Rectal smooth muscle tissue (tissue), 1 donor: Measurements from ENCODE around the gene DNAJB6.

Source experiments
- H3K27ac ChIP-seq: one replicate; pipeline ENCODE4 v1.7.0; 2013; ENCODE audit warnings: low read depth, low read length, inconsistent platforms
- H3K27me3 ChIP-seq: one replicate; pipeline ENCODE4 v1.7.0; 2013; ENCODE audit warnings: low read length; ENCODE audit not compliant: control insufficient read depth, insufficient read depth
- H3K36me3 ChIP-seq: one replicate; pipeline ENCODE4 v1.7.0; 2013; ENCODE audit warnings: low read length; ENCODE audit not compliant: control insufficient read depth, insufficient read depth
- H3K4me1 ChIP-seq: one replicate; pipeline ENCODE4 v1.7.0; 2013; ENCODE audit warnings: low read length; ENCODE audit not compliant: control insufficient read depth, insufficient read depth
- H3K4me3 ChIP-seq: one replicate; pipeline ENCODE4 v1.7.0; 2013; ENCODE audit warnings: low read length
- H3K9ac ChIP-seq: one replicate; pipeline ENCODE4 v1.7.0; 2013; ENCODE audit warnings: low read length

Gene DNAJB6

DNA sequence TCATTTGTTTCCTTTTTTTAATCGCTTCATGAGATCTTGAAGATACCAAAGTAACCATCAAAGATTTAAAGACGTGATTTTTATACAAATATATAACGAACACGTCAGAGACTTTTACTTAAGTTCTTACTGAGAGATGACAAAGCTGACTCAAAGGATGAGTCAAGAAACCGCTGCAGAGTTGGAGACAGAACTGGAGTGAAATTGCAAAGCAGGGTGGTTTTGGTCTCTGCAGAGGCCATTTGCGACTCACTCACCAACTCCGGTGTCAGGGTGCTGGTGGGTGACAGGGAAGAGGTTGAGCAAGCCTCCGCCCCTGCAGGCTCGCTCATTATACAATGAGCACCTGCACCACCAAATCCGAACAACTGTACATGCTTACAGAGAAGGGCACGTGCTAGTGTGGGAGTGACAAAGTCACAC lies 75.2 kb downstream of the DNAJB6 start:
- Histone ChIP-seq H3K27me3 (no peaks in the 10 kb centered on the region), H3K36me3 (peaks cover 19% of the 10 kb centered on the region), H3K9ac (no peak overlapping the region), H3K4me3 (no peak overlapping the region), H3K4me1 (no peaks in the 10 kb centered on the region), H3K27ac (no peak overlapping the region)

DNA sequence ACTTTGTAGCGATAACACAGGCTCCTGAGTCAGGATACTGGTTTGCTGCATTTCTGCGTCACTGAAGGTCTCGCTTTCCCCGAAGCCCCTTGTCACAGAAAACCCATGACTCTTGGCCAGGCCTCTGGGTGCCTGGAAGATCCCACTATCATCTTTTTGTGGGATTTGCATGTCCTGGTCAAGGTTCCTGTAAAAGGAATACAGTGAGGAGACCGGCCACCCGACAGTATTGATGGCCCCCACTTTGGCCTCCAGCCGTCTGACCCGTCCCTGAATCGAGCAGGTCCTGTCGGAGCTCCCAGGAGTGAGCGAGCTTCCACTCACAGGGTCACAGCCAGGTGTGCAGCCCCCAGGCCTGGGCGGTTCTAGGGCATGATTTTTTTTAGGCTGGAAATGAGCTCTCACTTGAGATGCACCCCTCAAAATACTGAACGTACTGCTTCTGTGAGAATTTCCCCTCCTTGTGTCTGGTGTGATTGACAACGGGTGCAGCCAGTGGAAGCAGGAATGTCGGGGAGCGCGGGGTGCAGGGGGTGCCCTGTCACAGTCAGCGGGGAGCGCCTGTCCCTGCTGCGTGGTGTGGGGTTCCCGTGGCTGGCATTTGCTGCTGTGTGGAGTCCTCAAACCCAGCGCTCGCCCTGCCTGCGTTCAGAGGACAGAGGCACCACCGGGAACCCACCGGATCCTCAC lies 75.8 kb downstream of the DNAJB6 start:
- Histone ChIP-seq H3K4me1 (no peaks in the 10 kb centered on the region), H3K36me3 (peaks cover 16% of the 10 kb centered on the region), H3K27me3 (no peaks in the 10 kb centered on the region), H3K4me3 (no peak overlapping the region), H3K9ac (no peak overlapping the region), H3K27ac (no peak overlapping the region)

DNA sequence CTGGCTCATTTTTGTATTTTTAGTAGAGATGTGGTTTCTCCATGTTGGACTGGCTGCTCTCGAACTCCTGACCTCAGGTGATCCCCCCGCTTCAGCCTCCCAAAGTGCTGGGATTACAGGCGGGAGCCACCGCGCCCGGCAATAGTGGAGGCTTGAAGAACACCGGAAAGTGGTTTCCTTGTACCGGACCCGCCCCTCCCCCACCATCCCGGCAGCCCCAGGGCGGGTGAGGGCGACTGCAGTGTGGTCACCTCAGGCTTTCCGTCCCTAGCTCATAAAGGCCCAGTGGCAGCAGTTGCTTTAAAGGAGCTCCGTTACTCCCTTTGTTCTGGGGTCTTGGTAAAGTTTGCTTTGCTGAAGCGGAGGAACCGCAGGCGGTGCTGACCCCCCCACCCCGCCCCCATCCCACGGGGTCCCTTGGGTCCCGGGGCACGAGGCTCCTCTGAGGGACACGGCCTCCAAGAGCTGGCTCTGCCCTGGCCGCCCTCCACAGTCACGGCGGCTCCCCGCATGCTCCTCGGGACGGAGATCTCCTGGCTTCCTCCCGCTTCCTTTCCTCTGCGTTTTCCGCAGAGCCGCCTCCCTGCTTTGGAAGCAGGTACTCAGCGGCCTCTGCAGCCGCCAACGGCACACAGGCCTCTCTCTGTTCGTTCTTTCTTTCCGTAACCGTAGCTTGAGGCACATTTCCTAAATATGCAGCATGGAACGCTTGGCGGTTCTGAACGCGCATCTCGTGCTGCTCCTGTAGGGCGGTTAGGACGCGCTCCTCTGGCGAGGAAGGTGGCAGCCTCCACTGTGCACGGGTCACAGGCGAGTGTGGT lies 77.3 kb downstream of the DNAJB6 start:
- H3K36me3 ChIP-seq, result peaks cover 16% of the 10 kb centered on the region
- no peaks in the 10 kb centered on the region for H3K27me3 ChIP-seq
- H3K9ac ChIP-seq, result no peak overlapping the region
- no peaks in the 10 kb centered on the region for H3K4me1 ChIP-seq
- H3K4me3 ChIP-seq, result no peak overlapping the region
- no peak overlapping the region for H3K27ac ChIP-seq

DNA sequence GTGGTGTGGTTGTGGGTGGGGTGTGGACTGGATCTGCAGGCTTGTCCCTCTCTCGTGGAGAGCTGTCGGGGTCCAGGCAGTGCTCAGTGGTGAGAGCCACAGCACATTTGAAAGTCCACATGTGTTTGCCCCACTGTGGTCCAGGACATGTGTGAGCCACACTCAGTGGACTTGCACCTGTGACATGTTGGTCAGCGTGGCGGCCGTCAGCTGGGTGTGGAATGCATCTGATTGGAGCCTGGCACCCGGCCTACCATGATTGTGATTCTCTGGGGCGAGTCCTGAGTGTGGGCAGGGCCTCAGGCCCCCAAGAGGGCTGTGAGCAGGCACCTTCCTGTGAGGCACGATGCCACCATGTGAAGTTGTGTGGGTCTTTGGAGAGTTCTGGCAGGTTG lies 77.9 kb downstream of the DNAJB6 start:
- Histone ChIP-seq H3K4me1 (no peaks in the 10 kb centered on the region), H3K27ac (no peak overlapping the region), H3K36me3 (peaks cover 16% of the 10 kb centered on the region), H3K9ac (no peak overlapping the region), H3K4me3 (no peak overlapping the region), H3K27me3 (no peaks in the 10 kb centered on the region)

DNA sequence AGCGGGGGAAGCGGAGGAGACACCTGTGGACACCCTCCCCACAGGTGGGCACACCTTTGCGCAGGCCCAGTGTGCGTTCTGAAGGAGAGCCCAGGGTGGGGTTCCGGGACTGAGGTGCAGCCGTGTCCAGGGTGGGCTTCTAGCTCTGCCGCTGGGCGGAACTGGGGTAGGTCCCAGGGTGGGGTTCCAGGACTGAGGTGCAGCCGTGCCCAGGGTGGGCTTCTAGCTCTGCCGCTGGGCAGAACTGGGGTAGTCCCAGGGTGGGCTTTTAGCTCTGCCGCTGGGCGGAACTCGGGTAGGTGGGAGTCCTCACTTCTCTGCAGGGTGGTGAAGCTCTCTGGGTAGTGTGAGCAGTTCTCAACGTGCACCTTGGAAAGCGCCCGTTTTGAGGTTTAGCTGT lies 78.7 kb downstream of the DNAJB6 start:
- no peaks in the 10 kb centered on the region for H3K27me3 ChIP-seq
- peaks cover 13% of the 10 kb centered on the region for H3K36me3 ChIP-seq
- H3K4me3 ChIP-seq, result no peak overlapping the region

DNA sequence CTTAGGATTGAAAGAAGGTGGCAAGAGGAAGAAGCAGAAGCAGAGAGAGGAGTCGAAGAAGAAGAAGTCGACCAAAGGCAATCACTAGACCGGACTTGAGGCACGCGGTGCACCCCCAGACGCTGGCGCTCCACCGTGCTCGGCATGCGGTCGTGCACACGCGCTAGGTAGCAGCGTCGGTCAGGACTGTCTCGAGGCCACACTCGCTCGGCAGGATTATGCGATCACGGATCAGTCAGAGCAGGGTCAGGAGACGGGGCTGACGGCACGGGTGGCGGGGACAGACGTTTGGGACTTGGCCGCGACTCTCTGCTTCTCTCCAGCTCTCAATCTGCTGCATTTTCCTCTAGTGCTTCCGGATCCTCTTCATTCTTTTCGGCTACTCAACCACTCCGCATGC lies 79.2 kb downstream of the DNAJB6 start:
- Histone ChIP-seq H3K4me3 (no peak overlapping the region), H3K36me3 (peaks cover 13% of the 10 kb centered on the region), H3K27me3 (no peaks in the 10 kb centered on the region), H3K9ac (no peak overlapping the region), H3K4me1 (no peaks in the 10 kb centered on the region), H3K27ac (no peak overlapping the region)

More for the DNA sequence above, 78.7 kb downstream of the DNAJB6 start:
- Histone ChIP-seq H3K27ac (no peak overlapping the region), H3K9ac (no peak overlapping the region), H3K4me1 (no peaks in the 10 kb centered on the region)

DNA sequence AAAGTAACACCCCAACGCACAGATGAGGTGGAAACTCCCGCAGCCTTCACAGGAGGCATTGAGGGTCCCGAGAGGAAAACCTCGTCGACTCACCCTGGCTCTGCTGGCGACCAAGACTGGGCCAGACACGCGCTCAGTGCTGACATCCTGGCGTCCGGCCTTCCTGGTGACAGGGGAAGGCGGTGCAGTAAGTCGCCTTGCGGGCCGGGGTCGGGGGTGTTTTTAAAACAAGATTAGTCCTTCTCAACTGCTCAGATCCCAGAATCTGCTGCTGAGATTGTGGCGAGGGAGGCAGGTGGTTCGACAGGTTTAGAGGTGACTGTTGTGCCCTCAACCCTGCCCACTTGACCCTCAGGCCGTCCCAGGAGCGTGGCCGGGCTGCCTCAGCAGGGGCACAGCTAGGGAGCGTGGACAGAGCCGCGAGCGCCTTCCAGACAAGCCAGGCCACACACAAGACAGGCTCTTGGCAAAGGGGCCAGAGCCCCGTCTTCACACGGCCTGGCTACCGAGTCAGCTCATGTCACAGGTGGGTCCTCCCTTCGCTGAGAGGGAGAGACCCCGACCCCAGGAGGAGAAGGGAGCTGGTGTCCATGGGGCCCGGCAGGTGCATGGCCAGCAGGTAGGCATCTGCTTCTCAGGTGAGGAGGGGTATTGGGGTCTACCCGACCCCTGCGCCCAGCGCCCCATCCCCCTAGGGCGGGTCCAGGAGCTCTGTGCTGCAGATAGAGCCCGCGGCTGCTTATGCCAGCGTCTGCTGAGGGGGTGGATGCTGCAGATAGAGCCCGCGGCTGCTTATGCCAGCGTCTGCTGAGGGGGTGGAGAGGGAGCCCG lies 81.6 kb downstream of the DNAJB6 start:
- H3K4me3 ChIP-seq, result no peak overlapping the region
- no peak overlapping the region for H3K9ac ChIP-seq
- no peak overlapping the region for H3K27ac ChIP-seq
- H3K27me3 ChIP-seq, result no peaks in the 10 kb centered on the region
- no peaks in the 10 kb centered on the region for H3K4me1 ChIP-seq
- peaks cover 13% of the 10 kb centered on the region for H3K36me3 ChIP-seq

DNA sequence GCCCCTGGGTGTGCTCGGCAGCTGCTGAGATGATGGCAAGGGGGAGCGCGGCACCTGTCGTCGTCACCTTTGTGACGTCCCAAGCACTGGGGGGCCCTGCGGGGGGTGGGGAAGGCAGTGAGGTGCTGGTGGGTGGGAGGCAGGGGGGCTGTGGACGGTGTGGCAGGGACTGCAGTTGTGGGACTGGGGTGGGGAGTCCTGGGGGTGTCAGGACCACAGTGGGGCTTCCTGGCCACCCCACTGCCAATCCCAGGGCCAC lies 82.2 kb downstream of the DNAJB6 start:
- H3K27me3 ChIP-seq, result no peaks in the 10 kb centered on the region
- H3K36me3 ChIP-seq, result peaks cover 13% of the 10 kb centered on the region
- no peak overlapping the region for H3K4me3 ChIP-seq
- no peaks in the 10 kb centered on the region for H3K4me1 ChIP-seq
- H3K27ac ChIP-seq, result no peak overlapping the region
- H3K9ac ChIP-seq, result no peak overlapping the region

DNA sequence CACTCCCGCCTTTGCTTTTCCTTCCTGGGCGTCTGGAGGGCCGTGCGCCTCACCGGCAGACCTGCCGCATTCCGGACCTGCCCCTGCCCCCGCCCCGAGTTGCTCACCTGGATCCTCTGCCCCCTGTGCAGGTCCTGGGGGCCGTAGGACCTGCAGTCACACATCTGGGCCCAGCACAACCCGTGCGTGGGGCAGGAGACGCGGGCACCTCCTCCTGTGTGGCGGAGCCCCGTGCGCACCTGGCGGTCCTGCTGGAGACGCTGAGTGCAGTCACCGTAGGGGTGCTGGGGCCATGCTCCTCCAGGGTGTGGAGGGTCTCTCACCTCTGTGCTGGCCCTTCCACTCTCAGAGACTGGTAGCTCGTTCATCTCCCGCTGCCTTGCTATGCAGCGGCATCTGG lies 85.5 kb downstream of the DNAJB6 start:
- H3K27ac ChIP-seq, result no peak overlapping the region
- no peaks in the 10 kb centered on the region for H3K27me3 ChIP-seq
- no peaks in the 10 kb centered on the region for H3K4me1 ChIP-seq
- H3K4me3 ChIP-seq, result no peak overlapping the region
- H3K9ac ChIP-seq, result no peak overlapping the region
- H3K36me3 ChIP-seq, result no peaks in the 10 kb centered on the region

DNA sequence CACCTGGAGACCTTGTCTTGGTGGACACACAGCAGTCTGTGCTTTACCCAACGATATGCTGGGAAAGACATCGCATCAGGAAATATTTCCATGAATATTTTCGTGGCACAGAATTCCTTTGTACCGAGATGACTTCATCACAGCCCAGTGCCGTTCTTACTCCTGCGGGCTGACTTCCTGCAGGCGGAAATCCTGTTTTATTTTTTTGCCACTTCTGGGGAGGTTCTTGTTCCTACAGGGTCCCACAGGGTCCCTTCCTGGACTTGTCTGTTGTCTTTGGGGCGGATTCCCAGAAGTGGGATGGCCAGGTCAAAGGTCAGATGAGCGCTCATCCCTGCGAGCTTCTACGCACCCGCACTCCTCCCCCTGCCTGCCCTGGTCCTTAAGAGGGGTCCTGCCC lies 86.5 kb downstream of the DNAJB6 start:
- Histone ChIP-seq H3K27me3 (no peaks in the 10 kb centered on the region), H3K27ac (no peak overlapping the region), H3K9ac (no peak overlapping the region), H3K36me3 (no peaks in the 10 kb centered on the region), H3K4me1 (no peaks in the 10 kb centered on the region), H3K4me3 (no peak overlapping the region)

DNA sequence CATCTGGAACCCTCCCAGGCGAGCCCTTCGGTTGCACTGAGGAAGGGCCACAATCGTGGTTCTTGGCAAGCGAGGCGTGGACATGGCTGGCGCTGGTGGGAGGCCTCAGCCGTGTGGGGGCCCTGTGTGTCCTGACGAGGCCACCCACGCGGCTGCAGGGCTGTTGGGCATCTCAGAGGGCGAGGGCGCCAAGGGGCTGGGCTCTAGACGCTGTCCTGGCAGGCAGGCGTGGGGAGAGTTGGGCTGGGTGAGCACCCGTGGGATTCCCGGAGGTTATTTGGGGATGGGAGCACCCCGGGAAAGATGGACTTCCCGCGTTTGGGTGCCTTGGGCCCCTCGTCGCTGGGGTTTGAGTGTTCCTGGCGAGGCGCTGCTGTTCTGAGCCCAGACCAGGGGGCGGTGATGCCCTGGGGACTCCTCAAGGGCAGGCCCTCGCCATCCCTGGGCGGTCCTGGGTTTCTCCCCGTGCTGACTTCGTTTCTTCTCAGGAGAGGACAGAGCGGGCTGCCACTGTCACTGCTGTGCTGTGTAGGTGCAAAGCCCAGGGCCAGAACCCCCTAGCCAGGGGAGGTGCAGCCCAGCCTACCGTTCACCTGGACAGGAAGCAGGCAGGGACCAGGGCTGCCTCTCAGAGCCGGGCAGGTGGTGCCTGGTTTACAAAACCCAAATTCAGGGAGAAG lies 87.2 kb downstream of the DNAJB6 start:
- H3K27ac ChIP-seq, result no peak overlapping the region
- no peak overlapping the region for H3K4me3 ChIP-seq
- no peaks in the 10 kb centered on the region for H3K27me3 ChIP-seq
- H3K4me1 ChIP-seq, result no peaks in the 10 kb centered on the region
- H3K36me3 ChIP-seq, result no peaks in the 10 kb centered on the region
- H3K9ac ChIP-seq, result no peak overlapping the region

DNA sequence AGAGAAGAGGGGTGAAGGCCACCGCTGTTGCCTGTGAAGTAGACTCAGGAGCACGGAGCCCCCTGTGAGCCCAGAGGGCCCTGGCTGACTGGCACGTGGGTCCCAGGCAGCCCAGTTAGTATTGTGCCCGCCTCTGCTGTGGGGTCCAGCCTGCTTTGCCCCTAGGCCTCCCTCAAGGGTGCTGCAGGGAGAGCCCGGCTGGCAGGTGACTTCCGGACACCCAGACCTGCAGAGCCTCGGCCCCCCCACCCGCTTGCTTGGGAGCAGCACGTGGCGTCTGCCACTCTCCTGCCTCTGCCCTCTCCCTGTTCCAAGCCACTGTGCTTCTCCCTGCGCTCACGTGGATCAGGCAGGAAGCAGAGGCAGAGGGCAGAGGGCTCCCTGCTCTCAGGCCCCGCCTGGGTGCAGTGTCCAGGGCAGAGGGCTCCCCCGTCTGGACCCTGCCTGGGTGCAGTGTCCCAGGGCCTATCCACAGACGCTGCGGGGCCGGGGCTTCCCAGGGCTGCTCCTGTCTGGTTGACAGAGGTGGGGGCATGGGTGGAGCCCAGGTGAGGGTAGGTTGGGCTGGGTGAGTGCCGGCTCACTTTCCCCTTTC lies 88.4 kb downstream of the DNAJB6 start:
- no peaks in the 10 kb centered on the region for H3K27me3 ChIP-seq
- H3K9ac ChIP-seq, result no peak overlapping the region
- no peaks in the 10 kb centered on the region for H3K4me1 ChIP-seq
- H3K27ac ChIP-seq, result no peak overlapping the region
- H3K4me3 ChIP-seq, result no peak overlapping the region
- H3K36me3 ChIP-seq, result no peaks in the 10 kb centered on the region
